CD4-positive, alpha-beta T cell (primary cell): ENCODE data around the gene NABP1. TPM values are rescaled to one million over a fixed set of nuclear protein-coding genes. Genes with fewer than 3 reads are reported as not detected.

Experiments used
- ATAC-seq: fragments of 200-7000 bp; cut with Tn5 transposase; one replicate; pipeline ENCODE4 v1.10.0; 2022; ENCODE audit warnings: mild to moderate bottlenecking; ENCODE audit not compliant: poor library complexity
- CTCF ChIA-PET: fragments of 350-600 bp; sonication (Branson Sonifier 250); formaldehyde crosslinking; loops from one replicate; lab custom pipeline; 2021; ENCODE audit warnings: antibody characterized with exemption, inconsistent platforms; lab: Charles Lee
- POLR2A ChIA-PET: fragments of 350-600 bp; sonication (Branson Sonifier 250); formaldehyde crosslinking; loops from one replicate; lab custom pipeline; 2021; ENCODE audit warnings: antibody characterized with exemption, inconsistent platforms; lab: Charles Lee
- DNase-seq, 14 experiments: peaks; one replicate each; pipeline ENCODE4 v3.0.0-alpha.2; 2013 to 2020; ENCODE audit warnings: mixed read lengths in 2 of 14
- H3K27ac ChIP-seq, 2 donors: one replicate each; pipeline versions ENCODE4 v1.5.1 to v1.7.0; 2013; ENCODE audit warnings: low read length in 2 of 2, low read depth in 1 of 2, mild to moderate bottlenecking in 1 of 2
- H3K27me3 ChIP-seq, 2 experiments: 1 replicate in 1 of 2; 2 replicates in 1 of 2; pipeline versions ENCODE4 v1.6.1 to v1.7.0; 2013; ENCODE audit warnings: low read length in 2 of 2, control low read depth in 1 of 2, mild to moderate bottlenecking in 1 of 2, moderate library complexity in 1 of 2; ENCODE audit not compliant: insufficient read depth in 2 of 2, control insufficient read depth in 1 of 2
- H3K36me3 ChIP-seq: one replicate; pipeline ENCODE4 v1.6.1; 2013; ENCODE audit warnings: low read length, control low read depth; ENCODE audit not compliant: insufficient read depth
- H3K4me1 ChIP-seq: one replicate; pipeline ENCODE4 v1.6.1; 2013; ENCODE audit warnings: low read length, control low read depth; ENCODE audit not compliant: insufficient read depth
- H3K4me3 ChIP-seq: one replicate; pipeline ENCODE4 v1.5.1; 2013; ENCODE audit warnings: mild to moderate bottlenecking, low read length, moderate library complexity
- H3K9me3 ChIP-seq, 2 experiments: 1 replicate in 1 of 2; 2 replicates in 1 of 2; pipeline versions ENCODE4 v1.6.1 to v1.7.0; 2013; ENCODE audit warnings: low read length in 2 of 2, mild to moderate bottlenecking in 2 of 2, control low read depth in 1 of 2, moderate library complexity in 1 of 2; ENCODE audit not compliant: control insufficient read depth in 1 of 2, insufficient read depth in 1 of 2
- H3K27ac Mint-ChIP-seq: one replicate; pipeline ENCODE4 v1.8.0; 2020; ENCODE audit warnings: mixed read lengths
- H3K27me3 Mint-ChIP-seq: one replicate; pipeline ENCODE4 v1.8.0; 2021; ENCODE audit warnings: mixed read lengths
- H3K36me3 Mint-ChIP-seq: one replicate; pipeline ENCODE4 v1.8.0; 2021; ENCODE audit warnings: low read depth, mixed read lengths
- H3K4me1 Mint-ChIP-seq: one replicate; pipeline ENCODE4 v1.8.0; 2021; ENCODE audit warnings: low read depth, mixed read lengths
- H3K4me3 Mint-ChIP-seq: one replicate; pipeline ENCODE4 v1.8.0; 2020; ENCODE audit warnings: mild to moderate bottlenecking, mixed read lengths
- H3K9me3 Mint-ChIP-seq: one replicate; pipeline ENCODE4 v1.8.0; 2020; ENCODE audit warnings: mixed read lengths
- intact Hi-C, 2 experiments: fragments of 100-400 bp; cut with DNase I in 1 of 2; cut with micrococcal nuclease in 1 of 2; formaldehyde crosslinking; loops; one replicate each; pipeline versions ENCODE4 v1.15.1 to v1.9.0; 2023 to 2025; cut with DNase I, micrococcal nuclease
- total RNA-seq, 174 experiments: library from RNA in 2 of 174; stranded (reverse) in 2 of 174; gene quantifications; one replicate each; pipeline ENCODE4 v1.2.3 and lab custom pipeline; 2021 to 2026
- TF ChIP-seq, protein P1 (sequence below): fragments of 200-600 bp; IDR thresholded peaks from one replicate; pipeline ENCODE4 v1.8.0; 2022; ENCODE audit warnings: antibody characterized with exemption, mild to moderate bottlenecking

NABP1 gene
- total RNA-seq, 2 experiments from 2014 or later = 32.0 to 32.9 TPM

DNA sequence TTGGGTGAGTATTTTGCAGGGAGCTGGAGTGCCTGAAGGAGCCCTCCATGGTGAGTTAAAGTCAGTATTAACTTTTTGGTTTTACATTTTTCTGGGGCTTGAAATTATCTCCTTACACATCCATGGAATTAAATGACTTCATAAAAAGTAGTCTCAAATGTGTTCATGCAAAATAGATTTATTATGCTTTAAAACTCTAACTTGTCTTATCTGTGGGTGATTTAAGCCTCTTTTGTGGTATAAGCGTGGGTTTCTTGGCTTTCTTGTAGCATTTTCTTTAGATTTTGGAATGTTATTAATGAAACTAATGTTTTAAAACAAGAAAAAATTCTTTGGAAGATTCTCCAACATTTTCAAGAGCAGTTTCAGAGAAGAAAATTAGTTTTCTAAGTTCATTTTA is 27.8 kb downstream of the NABP1 start:
- Mint-ChIP-seq H3K27me3 (no peaks in the 10 kb centered on the region), H3K9me3 (no peaks in the 10 kb centered on the region), H3K36me3 (peaks cover 7% of the 10 kb centered on the region), H3K27ac (no peak overlapping the region), H3K4me3 (no peak overlapping the region), H3K4me1 (no peaks in the 10 kb centered on the region)
- TF ChIP-seq, protein P1, sequence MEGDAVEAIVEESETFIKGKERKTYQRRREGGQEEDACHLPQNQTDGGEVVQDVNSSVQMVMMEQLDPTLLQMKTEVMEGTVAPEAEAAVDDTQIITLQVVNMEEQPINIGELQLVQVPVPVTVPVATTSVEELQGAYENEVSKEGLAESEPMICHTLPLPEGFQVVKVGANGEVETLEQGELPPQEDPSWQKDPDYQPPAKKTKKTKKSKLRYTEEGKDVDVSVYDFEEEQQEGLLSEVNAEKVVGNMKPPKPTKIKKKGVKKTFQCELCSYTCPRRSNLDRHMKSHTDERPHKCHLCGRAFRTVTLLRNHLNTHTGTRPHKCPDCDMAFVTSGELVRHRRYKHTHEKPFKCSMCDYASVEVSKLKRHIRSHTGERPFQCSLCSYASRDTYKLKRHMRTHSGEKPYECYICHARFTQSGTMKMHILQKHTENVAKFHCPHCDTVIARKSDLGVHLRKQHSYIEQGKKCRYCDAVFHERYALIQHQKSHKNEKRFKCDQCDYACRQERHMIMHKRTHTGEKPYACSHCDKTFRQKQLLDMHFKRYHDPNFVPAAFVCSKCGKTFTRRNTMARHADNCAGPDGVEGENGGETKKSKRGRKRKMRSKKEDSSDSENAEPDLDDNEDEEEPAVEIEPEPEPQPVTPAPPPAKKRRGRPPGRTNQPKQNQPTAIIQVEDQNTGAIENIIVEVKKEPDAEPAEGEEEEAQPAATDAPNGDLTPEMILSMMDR = no peak
- CTCF ChIA-PET = no interaction called here
- Histone ChIP-seq H3K27ac (no peak overlapping the region), H3K9me3 (no peaks in the 10 kb centered on the region), H3K4me3 (no peak overlapping the region), H3K27me3 (no peaks in the 10 kb centered on the region), H3K4me1 (no peaks in the 10 kb centered on the region), H3K36me3 (peaks cover 12% of the 10 kb centered on the region)
- DNase-seq (no peak), ATAC-seq (no peak)
- POLR2A ChIA-PET = no interaction called here
- intact Hi-C loops = no loop called here

DNA sequence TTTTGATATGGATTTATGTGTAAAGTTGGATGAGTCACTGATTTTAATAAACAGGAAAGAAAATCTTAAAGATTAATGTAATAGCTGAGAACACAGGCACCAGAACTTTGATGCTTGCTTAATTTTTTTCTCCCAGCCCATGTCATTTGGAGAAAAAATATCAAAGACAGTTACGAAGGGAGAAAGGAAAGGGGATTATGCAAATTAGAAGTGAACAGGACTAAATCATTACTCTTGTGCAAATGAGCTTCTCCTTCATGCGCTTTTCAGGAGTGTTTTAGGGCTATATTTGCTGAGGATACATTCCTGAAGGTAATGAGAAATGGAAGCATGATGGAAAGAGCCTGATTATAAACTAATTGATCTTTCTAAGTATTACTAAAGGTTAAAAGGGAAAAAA is 28.9 kb downstream of the NABP1 start:
- Mint-ChIP-seq H3K4me1 (no peaks in the 10 kb centered on the region), H3K27me3 (no peaks in the 10 kb centered on the region), H3K4me3 (no peak overlapping the region), H3K9me3 (no peaks in the 10 kb centered on the region), H3K27ac (no peak overlapping the region), H3K36me3 (peaks cover 7% of the 10 kb centered on the region)
- Histone ChIP-seq H3K4me1 (no peaks in the 10 kb centered on the region), H3K36me3 (peaks cover 11% of the 10 kb centered on the region), H3K9me3 (no peaks in the 10 kb centered on the region), H3K27me3 (no peaks in the 10 kb centered on the region), H3K4me3 (no peak overlapping the region), H3K27ac (no peak overlapping the region)
- ChIA-PET POLR2A (interaction anchor here (1.4 to 2.4 kb wide), 2 partner anchors 10 to 30 kb away, joined by 3 to 8 read pairs; partner anchors contain the start of gene NABP1), CTCF (no interaction called here)
- ATAC-seq = no peak
- intact Hi-C loops = no loop called here
- no peak for DNase-seq
- TF ChIP-seq, protein P1 = no peak

DNA sequence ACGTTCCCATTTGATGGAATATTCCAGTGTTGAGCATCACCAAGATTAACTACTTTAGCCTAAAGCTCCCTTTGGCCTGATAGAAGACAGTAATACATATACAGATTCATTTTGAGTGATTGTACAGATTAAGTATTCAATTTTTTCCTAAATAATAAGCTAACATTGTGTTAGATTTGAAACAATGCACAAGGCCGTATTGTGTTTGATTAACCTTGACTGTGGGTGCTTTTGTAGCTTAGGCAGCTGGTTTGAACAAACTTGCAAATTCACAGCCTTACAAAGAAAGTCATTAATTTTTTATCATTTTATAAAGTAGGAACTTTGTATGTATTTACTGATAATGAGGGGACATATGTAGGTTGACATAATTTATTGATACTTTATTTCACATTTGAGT is 29.6 kb downstream of the NABP1 start:
- no peak overlapping the region for H3K27ac Mint-ChIP-seq
- no peaks in the 10 kb centered on the region for H3K4me1 Mint-ChIP-seq
- POLR2A ChIA-PET = interaction anchor here (1.4 to 2.4 kb wide), 2 partner anchors 11 to 31 kb away, joined by 3 to 8 read pairs; partner anchors contain the start of gene NABP1
- Histone ChIP-seq H3K4me3 (no peak overlapping the region), H3K27me3 (no peaks in the 10 kb centered on the region), H3K4me1 (no peaks in the 10 kb centered on the region), H3K27ac (no peak overlapping the region), H3K36me3 (peaks cover 11% of the 10 kb centered on the region), H3K9me3 (no peaks in the 10 kb centered on the region)
- no peak overlapping the region for H3K4me3 Mint-ChIP-seq
- intact Hi-C loops = no loop called here
- CTCF ChIA-PET = interaction anchor here (1.4 kb wide), 1 partner anchor 10 kb away, joined by 3 read pairs; no protein-coding TSS in a partner anchor
- no peaks in the 10 kb centered on the region for H3K9me3 Mint-ChIP-seq
- no peak for ATAC-seq
- H3K27me3 Mint-ChIP-seq = no peaks in the 10 kb centered on the region
- peaks cover 7% of the 10 kb centered on the region for H3K36me3 Mint-ChIP-seq
- DNase-seq = no peak
- TF ChIP-seq, protein P1 = no peak
